GM12878 (cell line): ENCODE measurements around the gene GNAQ. TPM values are rescaled to one million over a fixed set of nuclear protein-coding genes. Genes with fewer than 3 reads are reported as not detected.

Source experiments
- polyA plus RNA-seq, 11 experiments: library from polyadenylated mRNA; depleted of rRNA in 4 of 11; unstranded in 6 of 11; stranded (reverse) in 5 of 11; fragments of >200 nt; fragmentation: Nextera tagmentation in 4 of 11; fragmentation: Illumina TruSeq in 1 of 11; extraction: Ambion mirVana in 4 of 11; extraction: Trizol in 1 of 11; gene quantifications; 1 replicate in 1 of 11; 2 replicates in 10 of 11; pipeline versions ENCODE4 v1.2.1 to v1.2.3, GENCODE V29; 2011 to 2016; ENCODE audit warnings: inconsistent platforms in 2 of 11, missing spikeins in 2 of 11, low read depth in 1 of 11
- total RNA-seq, 4 experiments: library from RNA; depleted of rRNA in 3 of 4; stranded (reverse); fragments of >200 nt in 3 of 4; fragmentation: Illumina TruSeq in 1 of 4; extraction: Trizol in 1 of 4; gene quantifications; 2 replicates each; pipeline versions ENCODE4 v1.2.1 to v1.2.3, GENCODE V29; 2013 to 2021

GNAQ gene
- total and polyA plus RNA-seq, 10 of the 15 experiments (the other 5 are each of a cell fraction or from before 2014, with no cell fraction given), result 0.15 to 47.2 (median 0.49) TPM

Other genes starting within 250 kb of the GNAQ start
- gene CEP78, start 204.3 kb upstream of the GNAQ start, total RNA-seq (2014; rRNA removed), result 32.7 and 44.9 TPM in 2 replicates
- 27.5 and 28.1 TPM in 2 replicates for gene CEP78, start 204.3 kb upstream of the GNAQ start, total RNA-seq (2014; rRNA removed; fragmentation: Illumina TruSeq; extraction: Trizol)
- 32.3 and 33.8 TPM in 2 replicates for gene CEP78, start 204.3 kb upstream of the GNAQ start, total RNA-seq (2021)
- gene CEP78, start 204.3 kb upstream of the GNAQ start, polyA plus RNA-seq (2011; rRNA removed), result 28.0 and 47.6 TPM in 2 replicates
- gene CEP78, start 204.3 kb upstream of the GNAQ start, polyA plus RNA-seq (2014; fragmentation: Illumina TruSeq; extraction: Trizol), result 27.7 and 30.6 TPM in 2 replicates
- gene CEP78, start 204.3 kb upstream of the GNAQ start, polyA plus RNA-seq (2014; fragmentation: Nextera tagmentation; extraction: Ambion mirVana), result 1 to 10 TPM; 4.1 to 9.7 TPM
- gene CEP78, start 204.3 kb upstream of the GNAQ start, polyA plus RNA-seq (2014; rRNA removed), result 18.4 and 23.1 TPM in 2 replicates
- gene CEP78, start 204.3 kb upstream of the GNAQ start, polyA plus RNA-seq (2016; fragmentation: Nextera tagmentation; extraction: Ambion mirVana), result 10 to 100 TPM; 28.5 to 28.7 TPM